HG02759 (cell line): ENCODE data around the gene ADSS1.
"Not testable (repeated sequence)": the region's sequence is repeated elsewhere in the genome, so short reads cannot be mapped to it uniquely, and the experiment has no call there.

Experiments
- ATAC-seq: cut with Tn5 transposase; IDR thresholded peaks from one replicate; pipeline ENCODE4 v1.9.1; 2021; ENCODE audit warnings: mild to moderate bottlenecking, moderate library complexity; ENCODE audit not compliant: unreplicated experiment

ADSS1 gene

DNA sequence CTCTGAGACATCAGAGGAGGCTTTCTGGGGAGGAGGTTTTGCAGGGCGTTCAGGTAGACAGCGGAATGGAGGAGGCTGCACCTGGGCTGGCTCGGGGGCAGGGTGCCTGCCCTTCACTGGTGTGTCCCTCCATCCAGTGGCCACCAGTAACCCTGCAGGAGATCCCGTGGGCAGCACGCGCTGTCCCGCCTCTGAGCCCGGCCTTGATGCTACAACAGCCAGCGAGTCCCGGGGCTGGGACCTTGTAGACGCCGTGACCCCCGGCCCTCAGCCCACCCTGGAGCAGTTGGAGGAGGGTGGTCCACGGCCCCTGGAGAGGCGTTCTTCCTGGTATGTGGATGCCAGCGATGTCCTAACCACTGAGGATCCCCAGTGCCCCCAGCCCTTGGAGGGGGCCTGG is 10.0 kb upstream of the ADSS1 start:
- no peak for ATAC-seq

DNA sequence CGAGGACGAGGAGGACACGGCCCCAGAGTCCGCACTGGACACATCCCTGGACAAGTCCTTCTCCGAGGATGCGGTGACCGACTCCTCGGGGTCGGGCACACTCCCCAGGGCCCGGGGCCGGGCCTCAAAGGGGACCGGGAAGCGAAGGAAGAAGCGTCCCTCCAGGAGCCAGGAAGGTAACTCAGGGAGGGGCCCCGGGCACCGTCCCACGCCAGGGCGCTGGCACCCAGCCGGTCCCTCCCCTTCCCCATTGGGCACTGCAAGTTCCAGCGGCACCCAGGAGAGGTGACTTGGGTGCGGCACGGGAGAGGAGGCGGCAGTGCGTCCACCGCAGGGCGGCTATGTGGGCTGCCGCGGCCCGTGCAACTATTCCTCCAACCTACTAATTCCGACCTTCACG is 9.3 kb upstream of the ADSS1 start:
- no peak for ATAC-seq

DNA sequence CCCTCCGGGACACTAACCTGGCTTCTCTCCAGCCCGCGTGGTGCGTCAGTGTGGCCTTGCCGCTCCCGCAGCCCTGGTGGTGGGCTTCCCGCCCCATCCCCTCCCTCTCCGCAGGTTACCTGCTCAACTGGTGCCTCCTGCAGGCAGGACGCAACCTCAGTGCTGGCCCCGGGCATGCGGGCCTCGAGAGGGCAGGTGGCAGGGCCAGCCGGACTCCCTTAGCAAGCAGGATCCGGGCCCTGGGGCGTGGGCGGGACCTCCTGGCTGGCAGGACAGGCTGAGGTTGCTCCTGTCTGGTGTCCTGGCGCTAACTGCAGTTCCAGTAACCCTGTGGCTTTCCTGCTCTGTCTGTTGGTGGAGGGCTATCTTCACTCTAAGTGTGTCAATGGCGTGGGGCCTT is 8.6 kb upstream of the ADSS1 start:
- ATAC-seq, result no peak

DNA sequence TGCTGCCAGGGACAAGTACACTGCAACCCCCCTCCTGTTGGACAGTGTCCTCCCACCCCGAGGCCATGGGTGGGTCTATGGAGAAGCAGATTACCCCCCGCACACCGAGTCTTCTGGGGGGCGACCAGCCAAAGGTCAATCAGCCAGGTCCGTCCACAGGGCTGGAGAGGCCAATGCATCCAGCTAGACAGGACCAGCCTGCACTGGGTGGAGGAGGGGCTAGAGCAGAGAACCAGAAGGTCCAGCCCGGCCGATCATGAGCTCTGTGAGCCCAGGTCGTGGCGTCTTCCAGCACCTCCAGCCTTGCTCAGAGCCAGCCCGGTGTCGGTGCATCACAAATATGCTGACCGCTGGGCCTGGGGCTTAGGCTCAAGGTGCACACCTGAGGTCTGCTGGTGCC is 8.2 kb upstream of the ADSS1 start:
- ATAC-seq, result no peak

DNA sequence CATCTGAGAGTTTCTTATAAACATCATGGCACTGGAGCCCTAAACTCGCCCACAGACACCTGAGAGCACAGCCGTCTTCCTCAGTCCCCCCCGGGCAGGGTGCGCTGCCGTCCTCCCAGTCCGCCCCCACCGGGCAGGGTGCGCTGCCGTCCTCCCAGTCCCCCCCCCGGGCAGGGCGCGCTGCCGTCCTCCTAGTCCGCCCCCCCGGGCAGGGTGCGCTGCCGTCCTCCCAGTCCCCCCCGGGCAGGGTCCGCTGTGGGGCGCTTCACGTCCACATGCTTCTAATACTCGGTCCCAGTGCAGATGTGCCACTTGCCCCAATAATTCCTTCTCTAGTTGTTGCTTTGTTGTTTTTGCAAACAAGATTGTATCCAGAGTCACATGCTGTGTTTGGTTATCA is 6.9 kb upstream of the ADSS1 start:
- ATAC-seq, result no peak

DNA sequence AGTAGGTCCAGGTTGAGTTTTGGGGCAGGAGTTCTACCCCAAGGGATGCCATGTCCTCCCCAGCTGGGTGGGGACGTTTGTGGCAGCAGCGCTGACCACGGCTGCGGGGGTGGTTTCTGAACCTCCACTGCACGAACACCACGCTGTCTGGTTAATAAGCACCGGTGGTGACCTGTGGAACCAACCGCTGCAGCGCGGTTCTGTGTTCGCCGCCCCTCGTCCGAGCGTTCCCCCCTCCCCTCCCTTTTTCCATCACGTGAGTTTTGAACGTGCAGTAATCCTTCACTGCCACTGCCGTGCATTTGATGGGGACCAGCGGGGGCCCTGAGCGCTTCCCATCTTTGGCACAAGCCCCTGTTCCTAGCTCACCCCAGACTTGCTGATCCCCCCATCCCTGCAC is 6.4 kb upstream of the ADSS1 start:
- ATAC-seq, result no peak

DNA sequence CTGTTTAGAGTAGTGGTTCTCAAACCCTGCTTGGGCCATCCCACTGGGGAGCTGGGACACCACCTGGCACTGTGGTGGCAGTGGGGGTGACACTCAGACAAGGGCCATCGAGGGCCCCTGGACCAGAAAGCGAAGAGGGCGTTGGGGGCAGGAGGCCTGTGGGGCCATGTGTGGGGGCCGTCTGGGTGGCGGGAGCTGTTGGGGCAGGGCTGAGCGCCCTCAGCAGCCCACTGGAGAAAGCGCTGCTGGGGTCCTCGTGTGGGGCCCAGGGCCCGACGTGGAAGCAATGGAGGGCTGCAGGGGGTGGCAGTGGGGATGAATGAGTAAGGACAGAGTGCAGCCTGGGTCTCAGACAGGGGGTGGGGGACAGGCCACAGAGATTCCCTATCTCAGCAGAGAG is 5.9 kb upstream of the ADSS1 start:
- ATAC-seq, result no peak

DNA sequence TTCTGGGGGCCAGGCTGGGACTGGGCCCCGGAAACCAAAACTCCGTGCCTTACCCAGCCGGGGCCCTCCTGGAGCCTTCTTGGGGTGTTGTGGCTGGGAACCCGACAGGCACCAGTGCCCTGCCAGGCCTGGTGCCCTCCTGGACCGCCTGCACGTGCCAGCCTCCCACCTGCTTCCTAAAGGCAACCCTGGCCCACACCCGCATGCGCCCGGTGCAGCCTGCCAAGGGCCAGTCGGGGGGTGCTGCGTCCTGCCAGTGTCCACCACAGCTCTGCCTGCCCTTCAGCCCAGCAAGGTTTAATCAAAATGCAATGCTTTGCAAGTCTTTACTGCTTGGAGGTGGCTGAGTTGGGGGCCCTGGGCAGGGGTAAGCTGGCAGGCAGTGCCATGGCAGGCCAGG is 5.2 kb upstream of the ADSS1 start:
- no peak for ATAC-seq

DNA sequence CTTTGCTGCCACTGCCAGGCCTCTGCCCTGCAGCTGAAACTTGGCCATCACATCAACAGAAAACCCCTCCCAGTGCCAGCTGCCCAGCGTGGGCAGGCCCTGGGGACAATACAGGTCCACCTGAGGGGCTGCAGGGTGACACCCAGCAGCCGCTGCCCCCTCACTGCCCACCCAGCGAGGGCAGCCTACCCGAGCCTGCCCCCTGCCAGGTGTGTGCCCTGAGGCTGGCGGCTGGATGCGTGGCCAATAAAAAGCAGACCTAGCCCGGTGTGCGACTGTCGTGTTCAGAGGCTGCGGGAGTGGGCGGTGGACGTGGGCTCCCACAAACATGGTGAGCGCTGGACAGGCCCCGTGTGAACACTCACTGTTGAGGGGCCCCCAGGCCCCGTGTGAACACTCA is 4.7 kb upstream of the ADSS1 start:
- ATAC-seq, result no peak

DNA sequence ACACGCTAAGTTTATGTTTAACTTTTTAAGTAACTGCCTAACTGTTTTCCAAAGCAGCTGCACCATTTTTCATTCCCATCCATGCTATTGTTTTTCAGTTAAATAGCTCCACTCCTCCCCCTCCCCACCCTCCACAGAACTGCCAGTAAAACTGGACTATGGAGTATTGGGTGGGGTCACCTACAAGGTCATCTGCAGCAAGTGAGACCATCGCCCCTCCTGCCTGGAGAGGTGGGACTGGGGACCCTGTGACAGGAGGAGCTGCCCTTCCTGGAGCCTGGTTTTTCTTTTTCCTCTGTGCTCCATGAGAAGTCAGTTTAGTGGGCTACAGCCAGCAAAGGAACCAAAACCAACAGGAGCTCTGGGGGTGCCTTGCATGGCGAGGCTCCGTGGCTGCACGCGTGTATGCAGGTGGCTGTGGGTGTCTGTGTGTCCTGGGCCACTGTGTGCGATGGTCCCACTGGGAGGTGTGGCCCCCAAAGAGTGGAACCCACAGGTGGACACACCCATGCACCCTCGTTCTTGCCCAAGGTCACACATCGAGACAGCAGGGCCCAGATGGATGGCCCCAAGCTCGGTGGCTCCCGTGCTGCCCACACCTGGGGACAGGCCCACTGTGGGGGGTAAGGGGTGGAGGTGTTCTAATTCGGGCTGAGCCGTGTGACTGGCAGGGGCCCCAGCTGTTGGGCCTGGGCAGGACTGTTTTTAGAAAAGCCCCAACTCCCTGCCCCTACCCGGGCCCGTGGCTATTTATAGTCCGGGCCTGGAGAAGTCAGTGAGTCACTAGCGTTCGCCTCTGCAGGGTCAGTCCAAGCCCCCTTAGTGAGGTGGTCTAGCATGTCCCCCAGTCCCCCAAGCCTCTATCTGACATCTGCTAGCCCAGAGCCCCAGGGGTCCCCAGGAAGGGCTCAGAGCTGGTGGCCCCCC is 2.3 kb upstream of the ADSS1 start:
- no peak for ATAC-seq

DNA sequence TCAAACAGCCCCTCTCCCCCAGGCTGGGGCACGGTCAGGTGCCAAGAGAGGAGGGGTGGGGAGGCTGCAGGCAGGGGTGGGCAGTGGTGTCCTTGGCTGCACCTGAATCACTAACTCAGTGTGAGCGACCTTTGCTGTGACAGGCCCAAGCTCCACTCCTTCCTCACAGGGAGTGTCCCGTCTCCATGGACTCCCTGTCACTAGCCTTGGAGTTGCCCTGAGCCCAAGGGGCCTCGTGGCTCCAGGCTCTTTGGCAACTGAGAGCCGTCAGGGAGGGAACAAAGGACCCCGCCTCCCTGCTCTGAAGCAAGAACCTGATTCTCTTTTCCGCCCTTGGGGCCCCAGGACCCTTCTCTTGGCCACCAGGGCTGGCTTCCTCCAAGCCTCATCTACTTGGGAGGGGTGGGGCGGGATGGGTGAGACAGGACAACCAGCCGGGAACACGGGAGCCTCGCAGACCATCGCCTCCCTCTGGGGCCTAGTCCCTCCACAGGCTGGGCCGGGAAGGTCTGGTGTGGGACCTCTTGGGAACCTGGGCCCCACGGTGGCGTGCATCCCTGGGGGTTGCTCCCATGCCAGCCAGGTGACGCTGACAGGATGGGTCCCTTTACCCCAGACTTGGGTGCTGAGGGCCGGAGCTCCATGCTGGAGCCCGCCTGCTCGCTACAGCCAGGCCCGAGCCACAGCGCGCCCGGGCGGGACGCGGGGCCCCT is 935 bp upstream of the ADSS1 start:
- no peak for ATAC-seq

DNA sequence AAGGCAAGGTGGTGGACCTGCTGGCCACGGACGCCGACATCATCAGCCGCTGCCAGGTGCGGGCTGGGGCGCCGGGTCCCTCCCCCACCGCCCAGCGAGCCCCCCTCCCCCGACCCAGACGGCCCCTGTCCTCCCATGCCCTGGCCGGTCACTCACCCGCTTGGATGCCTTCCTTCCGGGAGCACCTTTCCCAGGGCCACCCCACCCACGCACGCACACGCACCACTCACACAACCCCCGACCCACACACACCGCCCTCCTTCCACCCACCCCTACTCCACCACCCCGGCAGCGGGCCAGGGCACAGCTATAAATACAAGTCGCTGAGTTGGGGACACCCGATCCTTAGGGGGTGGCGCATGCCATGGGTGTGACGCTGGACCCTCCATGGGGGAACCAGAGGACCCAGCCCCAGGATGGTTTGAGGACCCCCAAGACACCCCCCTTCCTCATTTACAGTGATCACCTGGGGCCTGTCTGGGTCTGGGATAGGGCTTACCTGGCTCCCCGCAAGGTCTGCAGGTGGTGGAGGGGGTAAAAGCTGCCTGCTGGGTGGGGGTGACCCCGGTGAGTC is 465 bp downstream of the ADSS1 start:
- no peak for ATAC-seq

DNA sequence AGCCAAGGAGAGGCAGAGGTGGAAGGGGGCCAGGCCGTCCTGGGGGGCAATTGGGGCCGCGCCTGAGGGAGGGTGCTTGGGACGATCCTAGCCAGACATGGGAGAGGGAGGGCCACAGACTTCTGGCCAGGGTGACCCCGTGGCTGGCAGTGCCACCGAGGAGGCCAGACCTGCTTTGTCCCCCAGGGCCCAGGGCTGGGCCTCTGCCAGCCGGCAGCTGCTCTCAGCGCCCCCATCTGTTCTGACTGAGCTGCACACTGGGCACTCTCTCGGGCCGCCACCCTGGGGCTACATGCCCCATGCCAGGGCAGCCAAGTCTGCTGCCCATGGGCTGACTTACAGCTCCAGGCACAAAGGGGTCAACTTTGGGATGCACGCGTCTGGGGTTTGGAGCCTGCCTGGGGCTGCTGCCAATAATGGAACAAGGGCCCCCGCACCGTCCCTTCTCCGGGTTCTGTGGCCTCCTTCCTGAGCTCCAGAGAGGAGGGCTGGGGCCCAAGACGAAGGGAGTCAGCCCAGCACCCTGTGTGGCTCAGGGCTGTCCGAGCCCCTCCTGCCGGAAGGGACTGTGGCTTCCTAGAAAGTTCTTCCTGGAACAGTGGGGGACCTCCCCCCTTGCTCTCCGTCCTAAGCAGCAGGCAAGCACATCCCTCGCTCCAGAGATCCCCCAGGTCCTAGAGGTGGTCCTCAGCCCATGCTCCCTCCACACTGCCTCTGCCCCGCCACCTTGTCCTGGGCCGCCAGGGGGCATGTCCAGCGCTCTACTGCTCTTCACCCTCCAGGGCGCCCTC is 1.1 kb downstream of the ADSS1 start:
- ATAC-seq, result no peak

DNA sequence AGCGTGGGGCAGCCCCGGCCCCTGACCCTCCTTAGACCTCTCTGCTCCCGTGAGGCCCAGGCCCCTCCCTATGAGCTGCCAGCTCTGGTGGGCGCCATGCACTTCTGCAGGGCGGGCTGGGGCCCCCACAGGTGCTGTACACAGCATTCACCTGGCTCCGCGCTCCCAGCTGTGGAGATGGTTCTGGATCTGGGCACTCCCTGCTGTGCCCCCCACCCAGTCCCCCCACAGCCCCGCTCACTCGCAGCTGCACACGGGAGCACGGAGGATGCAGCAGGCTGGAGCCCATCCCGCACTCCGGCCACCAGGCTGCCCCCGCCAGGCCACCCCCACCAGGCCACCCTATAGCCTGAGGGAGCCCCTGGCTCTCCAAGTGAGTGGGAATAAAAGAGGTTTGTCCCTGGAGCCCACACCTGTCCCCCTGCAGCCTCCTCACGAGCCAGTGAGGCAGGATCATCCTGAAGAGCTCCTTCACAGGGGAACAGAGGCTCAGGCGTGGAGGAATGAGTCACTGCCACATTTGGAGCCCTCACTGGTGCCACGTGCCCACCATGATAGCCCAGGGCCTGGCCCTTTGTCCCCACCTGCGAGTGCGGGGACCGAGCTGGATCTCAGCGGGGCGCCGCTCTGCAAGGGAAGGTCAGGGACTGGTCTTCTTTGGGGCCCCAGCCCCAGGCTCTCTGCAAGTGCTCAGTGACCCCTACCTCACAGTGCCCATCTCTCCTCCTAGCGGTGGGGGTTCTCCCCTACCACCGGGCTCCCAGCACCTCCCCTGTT is 1.9 kb downstream of the ADSS1 start:
- no peak for ATAC-seq

DNA sequence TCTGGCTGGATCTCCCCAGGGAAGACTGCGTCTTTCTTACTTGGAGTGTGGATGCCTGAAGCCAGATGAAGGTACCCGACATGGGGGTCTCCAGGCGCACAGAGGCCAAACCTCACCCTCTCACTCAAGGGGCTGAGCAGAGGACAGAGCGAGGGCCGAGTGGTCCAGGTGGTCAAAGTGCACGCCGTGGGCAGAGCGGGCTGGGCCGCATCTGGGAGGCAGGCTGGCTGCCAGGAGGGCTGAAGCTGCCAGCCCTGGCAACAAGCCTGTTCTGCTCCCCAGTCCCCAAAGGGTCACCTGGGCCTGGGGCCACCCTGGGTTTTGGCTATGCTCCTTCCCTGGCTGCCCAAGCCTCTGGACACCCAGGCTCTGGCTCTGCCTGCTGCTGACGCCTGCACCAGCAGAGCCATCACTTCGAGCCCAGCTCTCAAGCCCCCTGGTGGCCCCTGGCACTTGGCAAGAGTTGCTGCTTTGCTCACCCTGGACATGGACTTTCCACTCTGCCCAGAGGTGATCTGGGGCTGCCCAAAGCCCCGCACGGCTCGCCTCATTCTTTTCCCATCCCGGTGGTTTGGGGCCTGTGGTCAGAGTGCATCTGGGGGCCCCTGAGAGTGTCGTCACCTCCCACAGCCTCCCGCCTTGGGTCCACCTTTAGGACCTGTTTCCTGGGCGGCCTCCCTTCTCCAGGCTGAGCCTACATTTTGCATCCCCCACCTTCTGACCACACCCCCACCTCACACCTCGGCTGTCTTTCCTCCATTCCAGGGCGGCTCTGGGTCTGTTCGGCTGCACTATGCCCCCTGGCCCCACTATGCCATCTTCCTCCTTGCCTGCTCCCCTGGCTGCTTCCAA is 2.8 kb downstream of the ADSS1 start:
- ATAC-seq, result no peak

DNA sequence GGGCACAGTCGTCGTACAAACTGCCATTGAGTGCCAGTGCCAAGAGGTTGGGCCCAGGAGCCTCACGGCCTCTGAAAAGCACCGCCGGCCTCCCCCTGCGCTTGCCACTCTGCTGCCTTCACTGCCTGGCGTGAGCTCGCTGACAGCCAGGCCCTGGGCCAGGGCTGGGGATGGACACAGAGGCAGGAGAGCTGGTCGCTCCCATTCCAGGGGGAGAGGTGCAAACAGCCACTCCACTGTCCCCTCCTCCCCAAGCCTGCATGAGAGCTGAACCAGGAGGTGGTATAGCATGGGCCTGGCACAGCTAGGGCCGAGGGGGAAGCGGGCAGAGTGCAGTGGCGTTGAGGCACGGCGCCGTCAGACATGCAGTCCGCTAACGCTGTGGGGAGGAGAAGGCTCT is 4.6 kb downstream of the ADSS1 start:
- no peak for ATAC-seq

DNA sequence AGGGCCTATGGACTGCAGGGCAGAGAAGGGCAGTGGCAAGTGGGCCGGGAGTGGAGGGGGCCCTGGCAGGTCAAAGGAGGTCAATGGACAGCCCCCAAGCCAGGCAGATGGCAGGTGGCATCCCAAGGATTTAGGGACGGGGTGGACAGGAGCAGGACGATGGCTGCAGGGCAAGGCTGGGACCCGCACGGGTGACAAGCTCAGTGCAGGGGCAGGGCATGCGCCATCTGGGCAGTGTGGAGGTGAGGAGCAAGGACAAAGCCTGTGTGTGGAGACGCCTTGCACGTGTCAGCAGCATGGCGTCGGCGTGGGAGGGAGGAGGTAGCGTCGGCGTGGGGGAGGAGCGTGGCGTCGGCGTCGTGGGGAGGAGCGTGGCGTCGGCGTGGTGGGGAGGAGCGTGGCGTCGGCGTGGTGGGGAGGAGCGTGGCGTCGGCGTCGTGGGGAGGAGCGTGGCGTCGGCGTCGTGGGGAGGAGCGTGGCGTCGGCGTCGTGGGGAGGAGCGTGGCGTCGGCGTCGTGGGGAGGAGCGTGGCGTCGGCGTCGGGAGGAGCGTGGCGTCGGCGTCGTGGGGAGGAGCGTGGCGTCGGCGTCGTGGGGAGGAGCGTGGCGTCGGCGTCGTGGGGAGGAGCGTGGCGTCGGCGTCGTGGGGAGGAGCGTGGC is 5.3 kb downstream of the ADSS1 start:
- ATAC-seq, result not testable (repeated sequence)

DNA sequence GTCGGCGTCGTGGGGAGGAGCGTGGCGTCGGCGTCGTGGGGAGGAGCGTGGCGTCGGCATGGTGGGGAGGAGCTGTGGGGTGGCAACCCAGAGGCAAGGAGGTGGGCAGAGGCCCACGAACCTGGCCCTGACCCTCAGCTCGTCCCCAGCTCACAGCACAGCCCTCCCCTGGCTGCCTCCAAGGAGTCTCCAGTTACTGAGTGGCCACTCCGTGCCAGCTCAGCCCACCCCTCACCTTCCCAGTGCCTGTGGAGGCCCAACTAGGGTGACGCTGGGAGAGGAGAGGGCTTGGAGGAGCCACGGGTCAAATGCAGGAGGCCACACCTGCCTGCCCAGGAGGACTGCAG is 5.8 kb downstream of the ADSS1 start:
- ATAC-seq, result no peak

DNA sequence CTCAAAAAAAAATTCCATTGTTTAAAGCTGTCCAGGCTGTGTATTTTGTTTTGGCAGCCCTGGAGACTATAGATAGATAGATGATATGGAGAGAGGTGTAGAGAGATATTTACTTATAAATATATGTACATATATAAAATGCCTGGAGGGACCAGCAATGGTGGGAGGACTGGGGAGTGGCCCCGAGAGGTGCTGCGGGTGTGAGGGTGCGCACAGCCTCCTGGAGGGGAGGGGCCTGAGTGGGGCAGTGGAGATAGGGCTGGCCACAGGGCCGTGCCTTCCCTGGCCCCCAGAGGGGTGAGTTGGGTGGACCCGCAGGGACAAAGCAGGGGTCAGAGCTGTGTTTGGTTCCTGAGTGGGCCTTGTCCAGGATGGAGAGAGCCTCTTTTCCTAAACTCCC is 6.5 kb downstream of the ADSS1 start:
- no peak for ATAC-seq
